Endothelial cell of umbilical vein (primary cell): Measurements from ENCODE around the gene NDUFA12. TPM values are rescaled to one million over a fixed set of nuclear protein-coding genes. Genes with fewer than 3 reads are reported as not detected.

ENCODE experiments used
- BruUV-seq: library from RNA; stranded (reverse); fragments of 400-500 nt; replicated peaks from 2 replicates; lab custom pipeline; 2021; lab: Mats Ljungman, UMichigan
- CTCF ChIA-PET: fragments of 300-600, 350-600 bp; sonication (Branson Sonifier 250); formaldehyde crosslinking; loops from one replicate; lab custom pipeline; 2021; ENCODE audit warnings: antibody characterized with exemption, inconsistent platforms; lab: Charles Lee
- POLR2A ChIA-PET: fragments of 300-600, 350-600 bp; sonication (Branson Sonifier 250); formaldehyde crosslinking; loops from one replicate; lab custom pipeline; 2021; ENCODE audit warnings: antibody characterized with exemption, inconsistent platforms; lab: Charles Lee
- DNase-seq: peaks from one replicate; pipeline ENCODE4 v3.0.0-alpha.2; 2011; ENCODE audit warnings: low read depth, low spot score
- FAIRE-seq: peaks from 2 replicates; lab custom pipeline; 2011; peaks lifted over from hg19 to GRCh38; lab: Jason Lieb, UNC
- H2AFZ ChIP-seq: 2 replicates; pipeline ENCODE4 v1.6.0; 2012; ENCODE audit warnings: low read depth, low read length, control low read depth, inconsistent platforms
- H3K27ac ChIP-seq: 2 replicates; pipeline ENCODE4 v1.5.1; 2011; ENCODE audit warnings: low read depth, mild to moderate bottlenecking, control low read depth, low read length, moderate library complexity; ENCODE audit not compliant: insufficient read depth
- H3K27me3 ChIP-seq, 2 experiments: 2 replicates each; pipeline versions ENCODE4 v1.6.0 to v1.6.1; 2011; ENCODE audit warnings: low read length in 2 of 2, mixed read lengths in 1 of 2; ENCODE audit not compliant: control insufficient read depth in 2 of 2, insufficient read depth in 2 of 2
- H3K36me3 ChIP-seq, 2 experiments: 2 replicates in 1 of 2; 3 replicates in 1 of 2; pipeline ENCODE4 v1.5.1; 2011; ENCODE audit warnings: low read length in 2 of 2, mild to moderate bottlenecking in 1 of 2, moderate library complexity in 1 of 2; ENCODE audit not compliant: control insufficient read depth in 2 of 2, insufficient read depth in 2 of 2; ENCODE audit errors: extremely low read depth in 1 of 2
- H3K4me1 ChIP-seq: 3 replicates; pipeline ENCODE4 v1.5.1; 2011; ENCODE audit warnings: mild to moderate bottlenecking, low read length; ENCODE audit not compliant: control insufficient read depth, insufficient read depth; ENCODE audit errors: extremely low read depth
- H3K4me2 ChIP-seq: 2 replicates; pipeline ENCODE4 v1.6.1; 2011; ENCODE audit warnings: low read length, control low read depth, mixed read lengths; ENCODE audit not compliant: insufficient read depth
- H3K4me3 ChIP-seq, 3 experiments: fragments of 200-600 bp in 1 of 3; sonication (generic), shearing (Covaris generic) in 1 of 3; replicated peaks in 1 of 3; 2 replicates each; pipeline ENCODE4 v1.5.1; 2011 to 2016; ENCODE audit warnings: control low read depth in 3 of 3, low read length in 3 of 3, mild to moderate bottlenecking in 2 of 3, inconsistent platforms in 1 of 3, low read depth in 1 of 3, moderate library complexity in 1 of 3; ENCODE audit not compliant: insufficient read depth in 1 of 3
- H3K79me2 ChIP-seq: 2 replicates; pipeline ENCODE4 v1.6.0; 2012; ENCODE audit warnings: low read length, inconsistent platforms; ENCODE audit not compliant: control insufficient read depth, insufficient read depth
- H3K9ac ChIP-seq: replicated peaks from 2 replicates; pipeline ENCODE3; 2011; ENCODE audit warnings: low read length, control low read depth; ENCODE audit not compliant: insufficient read depth; ENCODE audit errors: extremely low read depth
- H3K9me1 ChIP-seq: replicated peaks from 3 replicates; pipeline ENCODE4 v1.6.0; 2011; ENCODE audit warnings: mild to moderate bottlenecking, low read length; ENCODE audit not compliant: control insufficient read depth, insufficient read depth; ENCODE audit errors: extremely low read depth
- H3K9me3 ChIP-seq: replicated peaks from 2 replicates; pipeline ENCODE4 v1.5.1; 2012; ENCODE audit warnings: low read length, inconsistent platforms; ENCODE audit not compliant: control insufficient read depth, insufficient read depth
- H4K20me1 ChIP-seq: replicated peaks from 2 replicates; pipeline ENCODE3; 2011; ENCODE audit warnings: mild to moderate bottlenecking, low read length; ENCODE audit not compliant: control insufficient read depth, insufficient read depth; ENCODE audit errors: extremely low read depth
- EZH2 ChIP-seq: IDR thresholded peaks from 2 replicates; pipeline ENCODE4 v1.6.1; 2012; ENCODE audit warnings: borderline replicate concordance, low read depth, mild to moderate bottlenecking, moderate library complexity, low read length, inconsistent platforms; ENCODE audit not compliant: severe bottlenecking
- FOS ChIP-seq: IDR thresholded peaks from 2 replicates; pipeline ENCODE4 v1.6.1; 2011; ENCODE audit warnings: mild to moderate bottlenecking, low read length, moderate library complexity, borderline replicate concordance; ENCODE audit not compliant: insufficient read depth
- GATA2 ChIP-seq: IDR thresholded peaks from 2 replicates; pipeline ENCODE4 v1.7.0; 2011; ENCODE audit warnings: low read depth, mild to moderate bottlenecking, moderate library complexity, mixed read lengths, low read length; ENCODE audit not compliant: insufficient read length, insufficient read depth
- JUN ChIP-seq: IDR thresholded peaks from 2 replicates; pipeline ENCODE4 v1.6.1; 2011; ENCODE audit warnings: borderline replicate concordance, low read depth; ENCODE audit not compliant: insufficient read length, insufficient read depth
- MYC ChIP-seq: IDR thresholded peaks from one replicate; pipeline ENCODE4 v1.6.1; 2011; ENCODE audit warnings: mild to moderate bottlenecking, low read depth, low read length
- POLR2A ChIP-seq: IDR thresholded peaks from 2 replicates; pipeline ENCODE4 v1.6.1; 2012; ENCODE audit warnings: low read depth, mild to moderate bottlenecking, control low read depth, low read length
- POLR2AphosphoS5 ChIP-seq: IDR thresholded peaks from 2 replicates; pipeline ENCODE4 v1.6.1; 2012; ENCODE audit warnings: low read depth, mild to moderate bottlenecking, control low read depth, low read length, moderate library complexity; ENCODE audit not compliant: insufficient read depth
- dilution Hi-C: fragments of 300-500 bp; cut with MboI; formaldehyde crosslinking; loops from one replicate; pipeline ENCODE4 v1.15.0; 2019; ENCODE audit warnings: low sequenced_read_pairs; ENCODE audit not compliant: extremely low pct_ligation_motif_present
- intact Hi-C: fragments of 100-400 bp; cut with micrococcal nuclease; formaldehyde crosslinking; loops from one replicate; pipeline ENCODE4 v1.10.0; 2022
- polyA plus RNA-seq, 4 experiments: library from polyadenylated mRNA; depleted of rRNA in 3 of 4; stranded (reverse) in 3 of 4; unstranded in 1 of 4; fragments of >200 nt; gene quantifications; 2 replicates each; pipeline versions ENCODE4 v1.2.1 to v1.2.3, GENCODE V29; 2011 to 2012; ENCODE audit warnings: missing spikeins in 1 of 4
- total RNA-seq: library from RNA; stranded (reverse); gene quantifications from 2 replicates; pipeline ENCODE4 v1.2.3, GENCODE V29; 2021
- TF ChIP-seq, protein P1 (sequence below): IDR thresholded peaks from 2 replicates; pipeline ENCODE4 v1.6.1; 2011; ENCODE audit not compliant: insufficient read depth, insufficient read length
- TF ChIP-seq, protein P2 (sequence below), 2 donors: IDR thresholded peaks; 1 replicate in 1 of 2; 2 replicates in 1 of 2; pipeline ENCODE4 v1.5.1; 2011; ENCODE audit warnings: low read length in 2 of 2, mild to moderate bottlenecking in 2 of 2, moderate library complexity in 2 of 2, control low read depth in 1 of 2, inconsistent platforms in 1 of 2, low read depth in 1 of 2; ENCODE audit not compliant: insufficient read depth in 1 of 2; ENCODE audit errors: extremely low read depth in 1 of 2

Gene NDUFA12
- total and polyA plus RNA-seq, 2 donors (not counting 3 experiments of a cell fraction or from before 2014, with no cell fraction given), result 126 to 184 TPM

- H3K9me1 ChIP-seq, result no peaks in the 10 kb centered on the region
- H3K9ac ChIP-seq, result no peak overlapping the region
- DNase-seq, result no peak
- H3K4me1 ChIP-seq, result no peaks in the 10 kb centered on the region
- no peak overlapping the region for H3K4me3 ChIP-seq
- H3K27ac ChIP-seq, result no peak overlapping the region
- no peaks in the 10 kb centered on the region for H3K79me2 ChIP-seq
- BruUV-seq, result no TSS peak
- ChIA-PET CTCF (interaction anchor here (2.2 kb wide), 1 partner anchor 10 kb away, joined by 6 read pairs; no protein-coding TSS in a partner anchor), POLR2A (no interaction called here)
- H2AFZ ChIP-seq, result no peak overlapping the region
- H4K20me1 ChIP-seq, result no peaks in the 10 kb centered on the region
- peaks cover 2% of the 10 kb centered on the region in 2 experiments for H3K27me3 ChIP-seq
- no peaks in the 10 kb centered on the region for H3K36me3 ChIP-seq
- no peaks in the 10 kb centered on the region for H3K9me3 ChIP-seq
- dilution Hi-C loops (no loop called here), intact Hi-C loops (no loop called here)
- TF ChIP-seq GATA2 (no peak), JUN (no peak), EZH2 (no peak), MYC (no peak), FOS (no peak), POLR2A (no peak), POLR2AphosphoS5 (no peak)
- TF ChIP-seq, protein P1, sequence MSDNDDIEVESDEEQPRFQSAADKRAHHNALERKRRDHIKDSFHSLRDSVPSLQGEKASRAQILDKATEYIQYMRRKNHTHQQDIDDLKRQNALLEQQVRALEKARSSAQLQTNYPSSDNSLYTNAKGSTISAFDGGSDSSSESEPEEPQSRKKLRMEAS, result no peak
- TF ChIP-seq, protein P2, sequence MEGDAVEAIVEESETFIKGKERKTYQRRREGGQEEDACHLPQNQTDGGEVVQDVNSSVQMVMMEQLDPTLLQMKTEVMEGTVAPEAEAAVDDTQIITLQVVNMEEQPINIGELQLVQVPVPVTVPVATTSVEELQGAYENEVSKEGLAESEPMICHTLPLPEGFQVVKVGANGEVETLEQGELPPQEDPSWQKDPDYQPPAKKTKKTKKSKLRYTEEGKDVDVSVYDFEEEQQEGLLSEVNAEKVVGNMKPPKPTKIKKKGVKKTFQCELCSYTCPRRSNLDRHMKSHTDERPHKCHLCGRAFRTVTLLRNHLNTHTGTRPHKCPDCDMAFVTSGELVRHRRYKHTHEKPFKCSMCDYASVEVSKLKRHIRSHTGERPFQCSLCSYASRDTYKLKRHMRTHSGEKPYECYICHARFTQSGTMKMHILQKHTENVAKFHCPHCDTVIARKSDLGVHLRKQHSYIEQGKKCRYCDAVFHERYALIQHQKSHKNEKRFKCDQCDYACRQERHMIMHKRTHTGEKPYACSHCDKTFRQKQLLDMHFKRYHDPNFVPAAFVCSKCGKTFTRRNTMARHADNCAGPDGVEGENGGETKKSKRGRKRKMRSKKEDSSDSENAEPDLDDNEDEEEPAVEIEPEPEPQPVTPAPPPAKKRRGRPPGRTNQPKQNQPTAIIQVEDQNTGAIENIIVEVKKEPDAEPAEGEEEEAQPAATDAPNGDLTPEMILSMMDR (IDR thresholded peaks at IDR 0.05; ENCODE audit: extremely low read depth in 1 of 2, insufficient read depth in 1 of 2, low read depth in 1 of 2, low read length in 2 of 2), result no peak
- no peak overlapping the region for H3K4me2 ChIP-seq
- FAIRE-seq, result no peak
Observed at GRCh38 chr12:94929780-94930179, 73.7 kb downstream of the NDUFA12 start.
